Keratinocyte (primary cell): ENCODE measurements around the gene GPR63. TPM values are rescaled to one million over a fixed set of nuclear protein-coding genes. Genes with fewer than 3 reads are reported as not detected.

Source experiments
- DNase-seq: peaks from one replicate; pipeline ENCODE4 v3.0.0-alpha.2; 2011; ENCODE audit warnings: low read depth, missing footprints, low spot score
- FAIRE-seq: peaks from 2 replicates; lab custom pipeline; 2011; peaks lifted over from hg19 to GRCh38; lab: Jason Lieb, UNC
- H2AFZ ChIP-seq: 2 replicates; pipeline ENCODE4 v1.6.0; 2012; ENCODE audit warnings: low read length, control low read depth, inconsistent platforms; ENCODE audit not compliant: control insufficient read depth
- H3K27ac ChIP-seq: 2 replicates; pipeline ENCODE4 v1.5.1; 2011; ENCODE audit warnings: low read length; ENCODE audit not compliant: control insufficient read depth, insufficient read depth
- H3K27me3 ChIP-seq: 3 replicates; pipeline ENCODE4 v1.6.0; 2011; ENCODE audit warnings: low read length; ENCODE audit not compliant: control insufficient read depth, insufficient read depth; ENCODE audit errors: extremely low read depth
- H3K36me3 ChIP-seq, 2 experiments: 2 replicates in 1 of 2; 3 replicates in 1 of 2; pipeline ENCODE4 v1.5.1; 2011; ENCODE audit warnings: low read length in 2 of 2, mild to moderate bottlenecking in 1 of 2; ENCODE audit not compliant: control insufficient read depth in 2 of 2, insufficient read depth in 2 of 2; ENCODE audit errors: extremely low read depth in 1 of 2
- H3K4me1 ChIP-seq: 3 replicates; pipeline ENCODE4 v1.5.1; 2011; ENCODE audit warnings: low read length; ENCODE audit not compliant: control insufficient read depth, insufficient read depth; ENCODE audit errors: extremely low read depth
- H3K4me2 ChIP-seq: 3 replicates; pipeline ENCODE4 v1.6.0; 2011; ENCODE audit warnings: low read depth, low read length; ENCODE audit not compliant: control insufficient read depth, insufficient read depth; ENCODE audit errors: extremely low read depth
- H3K4me3 ChIP-seq, 3 experiments: fragments of 200-600 bp in 1 of 3; sonication (generic) in 1 of 3; 2 replicates in 2 of 3; 3 replicates in 1 of 3; pipeline ENCODE4 v1.5.1; 2011 to 2016; ENCODE audit warnings: low read length in 3 of 3, mild to moderate bottlenecking in 3 of 3, control low read depth in 2 of 3, inconsistent platforms in 1 of 3, low read depth in 1 of 3, mixed read lengths in 1 of 3, mixed run types in 1 of 3, moderate library complexity in 1 of 3; ENCODE audit not compliant: control insufficient read depth in 2 of 3, insufficient read depth in 2 of 3; ENCODE audit errors: extremely low read depth in 1 of 3
- H3K79me2 ChIP-seq: 2 replicates; pipeline ENCODE4 v1.6.0; 2012; ENCODE audit warnings: low read length; ENCODE audit not compliant: control insufficient read depth, insufficient read depth
- H3K9ac ChIP-seq: 3 replicates; pipeline ENCODE4 v1.6.0; 2011; ENCODE audit warnings: low read length; ENCODE audit not compliant: control insufficient read depth, insufficient read depth; ENCODE audit errors: extremely low read depth
- H3K9me1 ChIP-seq: 3 replicates; pipeline ENCODE4 v1.6.0; 2011; ENCODE audit warnings: low read length; ENCODE audit not compliant: control insufficient read depth, insufficient read depth; ENCODE audit errors: extremely low read depth
- H3K9me3 ChIP-seq: 2 replicates; pipeline ENCODE4 v1.5.1; 2012; ENCODE audit warnings: low read depth, low read length; ENCODE audit not compliant: control insufficient read depth
- H4K20me1 ChIP-seq: 3 replicates; pipeline ENCODE4 v1.6.0; 2011; ENCODE audit warnings: low read length; ENCODE audit not compliant: control insufficient read depth, insufficient read depth; ENCODE audit errors: extremely low read depth
- CTCF ChIP-seq, 3 experiments: IDR thresholded peaks in 1 of 3; conservative IDR thresholded peaks in 1 of 3; optimal IDR thresholded peaks in 1 of 3; 2 replicates in 2 of 3; 3 replicates in 1 of 3; pipeline versions ENCODE3 to v1.5.1; 2011; ENCODE audit warnings: low read length in 3 of 3, mild to moderate bottlenecking in 3 of 3, moderate library complexity in 2 of 3, control low read depth in 1 of 3, inconsistent platforms in 1 of 3; ENCODE audit not compliant: insufficient read depth in 2 of 3; ENCODE audit errors: extremely low read depth in 1 of 3
- EZH2 ChIP-seq: IDR thresholded peaks from one replicate; pipeline ENCODE4 v1.6.1; 2012; ENCODE audit warnings: inconsistent platforms, mild to moderate bottlenecking, low read length, moderate library complexity
- dilution Hi-C: fragments of 300-500 bp; cut with MboI; formaldehyde crosslinking; loops from one replicate; pipeline ENCODE4 v1.7.0; 2020; ENCODE audit warnings: low sequenced_read_pairs; ENCODE audit not compliant: extremely low pct_ligation_motif_present
- polyA plus RNA-seq, 5 experiments: library from polyadenylated mRNA; depleted of rRNA in 3 of 5; stranded (reverse) in 3 of 5; stranded (forward) in 1 of 5; unstranded in 1 of 5; fragments of >200 nt; gene quantifications; 1 replicate in 1 of 5; 2 replicates in 3 of 5; 3 replicates in 1 of 5; pipeline versions ENCODE4 v1.2.1 to v1.2.3, GENCODE V29; 2011 to 2012; ENCODE audit warnings: missing spikeins in 2 of 5, low read depth in 1 of 5, low replicate concordance in 1 of 5

GPR63 gene
- polyA plus RNA-seq, 1 donor (not counting 4 experiments of a cell fraction or from before 2014, with no cell fraction given): 1.9 TPM

- Histone ChIP-seq H3K4me1 (no peaks in the 10 kb centered on the region), H3K27ac (no peak overlapping the region), H3K9ac (no peak overlapping the region), H4K20me1 (no peaks in the 10 kb centered on the region), H3K4me2 (no peak overlapping the region), H3K36me3 (no peaks in the 10 kb centered on the region), H3K27me3 (no peaks in the 10 kb centered on the region), H2AFZ (no peak overlapping the region), H3K79me2 (no peaks in the 10 kb centered on the region), H3K9me3 (no peaks in the 10 kb centered on the region), H3K4me3 (no peak overlapping the region), H3K9me1 (no peaks in the 10 kb centered on the region)
- DNase-seq (no peak), FAIRE-seq (no peak)
- dilution Hi-C loops: no loop called here
- no peak for TF ChIP-seq CTCF (optimal IDR thresholded peaks at IDR 0.05 in 1 of 3, IDR thresholded peaks at IDR 0.05 in 1 of 3, conservative IDR thresholded peaks at IDR 0.05 in 1 of 3; ENCODE audit: extremely low read depth in 1 of 3, insufficient read depth in 2 of 3, low read length in 3 of 3)
- TF ChIP-seq EZH2: no peak
Measured at GRCh38 chr6:96811136-96811535, 26.1 kb downstream of the GPR63 start.

- no peak overlapping the region for H3K4me3 ChIP-seq
- no peak overlapping the region for H2AFZ ChIP-seq
- H3K9ac ChIP-seq: no peak overlapping the region
- H3K27me3 ChIP-seq: no peaks in the 10 kb centered on the region
- H3K79me2 ChIP-seq: no peaks in the 10 kb centered on the region
- H4K20me1 ChIP-seq: no peaks in the 10 kb centered on the region
- dilution Hi-C loops: no loop called here
- H3K36me3 ChIP-seq: no peaks in the 10 kb centered on the region
- H3K4me1 ChIP-seq: no peaks in the 10 kb centered on the region
- no peak overlapping the region for H3K27ac ChIP-seq
- H3K4me2 ChIP-seq: no peak overlapping the region
- H3K9me1 ChIP-seq: no peaks in the 10 kb centered on the region
- H3K9me3 ChIP-seq: no peaks in the 10 kb centered on the region
- FAIRE-seq (no peak), DNase-seq (no peak)
- TF ChIP-seq EZH2 (no peak), CTCF (optimal IDR thresholded peaks at IDR 0.05 in 1 of 3, IDR thresholded peaks at IDR 0.05 in 1 of 3, conservative IDR thresholded peaks at IDR 0.05 in 1 of 3; ENCODE audit: extremely low read depth in 1 of 3, insufficient read depth in 2 of 3, low read length in 3 of 3) (no peak)
Measured at GRCh38 chr6:96809119-96809518, 28.2 kb downstream of the GPR63 start.
